Neuron (in vitro differentiated cells): Measurements from ENCODE around the gene LGR6.

Experiments used
- H2AFZ ChIP-seq: one replicate; pipeline ENCODE4 v1.6.1; 2013; ENCODE audit warnings: low read depth, mild to moderate bottlenecking, inconsistent platforms, low read length, moderate library complexity
- H3K27me3 ChIP-seq: one replicate; pipeline ENCODE4 v1.6.1; 2013; ENCODE audit warnings: low read length; ENCODE audit not compliant: insufficient read depth
- H3K36me3 ChIP-seq: one replicate; pipeline ENCODE4 v1.6.1; 2013; ENCODE audit warnings: low read length; ENCODE audit not compliant: insufficient read depth
- H3K4me1 ChIP-seq: one replicate; pipeline ENCODE4 v1.6.1; 2013; ENCODE audit warnings: low read length; ENCODE audit not compliant: insufficient read depth
- H3K4me3 ChIP-seq: 2 replicates; pipeline ENCODE4 v1.5.1; 2013; ENCODE audit warnings: mild to moderate bottlenecking, low read length, moderate library complexity
- H3K9me3 ChIP-seq: one replicate; pipeline ENCODE4 v1.6.1; 2013; ENCODE audit warnings: low read length

Gene LGR6

GRCh38 chr1:202288177-202288576 is 94.6 kb downstream of the LGR6 start:
- H3K27me3 ChIP-seq, result peaks cover 3% of the 10 kb centered on the region
- H3K36me3 ChIP-seq, result no peaks in the 10 kb centered on the region
- H2AFZ ChIP-seq, result no peak overlapping the region
- H3K4me1 ChIP-seq, result peaks cover 7% of the 10 kb centered on the region
- no peaks in the 10 kb centered on the region for H3K9me3 ChIP-seq
- no peak overlapping the region for H3K4me3 ChIP-seq

- H2AFZ ChIP-seq, result no peak overlapping the region
- H3K9me3 ChIP-seq, result no peaks in the 10 kb centered on the region
- no peaks in the 10 kb centered on the region for H3K27me3 ChIP-seq
- peaks cover 7% of the 10 kb centered on the region for H3K4me1 ChIP-seq
- H3K4me3 ChIP-seq, result no peak overlapping the region
- H3K36me3 ChIP-seq, result no peaks in the 10 kb centered on the region
Measured at GRCh38 chr1:202289009-202289408, 95.4 kb downstream of the LGR6 start.

GRCh38 chr1:202291001-202291400 is 97.4 kb downstream of the LGR6 start:
- peaks cover 6% of the 10 kb centered on the region for H3K27me3 ChIP-seq
- H3K36me3 ChIP-seq, result no peaks in the 10 kb centered on the region
- H3K4me3 ChIP-seq, result no peak overlapping the region
- no peak overlapping the region for H2AFZ ChIP-seq
- peaks cover 7% of the 10 kb centered on the region for H3K4me1 ChIP-seq
- no peaks in the 10 kb centered on the region for H3K9me3 ChIP-seq

DNA sequence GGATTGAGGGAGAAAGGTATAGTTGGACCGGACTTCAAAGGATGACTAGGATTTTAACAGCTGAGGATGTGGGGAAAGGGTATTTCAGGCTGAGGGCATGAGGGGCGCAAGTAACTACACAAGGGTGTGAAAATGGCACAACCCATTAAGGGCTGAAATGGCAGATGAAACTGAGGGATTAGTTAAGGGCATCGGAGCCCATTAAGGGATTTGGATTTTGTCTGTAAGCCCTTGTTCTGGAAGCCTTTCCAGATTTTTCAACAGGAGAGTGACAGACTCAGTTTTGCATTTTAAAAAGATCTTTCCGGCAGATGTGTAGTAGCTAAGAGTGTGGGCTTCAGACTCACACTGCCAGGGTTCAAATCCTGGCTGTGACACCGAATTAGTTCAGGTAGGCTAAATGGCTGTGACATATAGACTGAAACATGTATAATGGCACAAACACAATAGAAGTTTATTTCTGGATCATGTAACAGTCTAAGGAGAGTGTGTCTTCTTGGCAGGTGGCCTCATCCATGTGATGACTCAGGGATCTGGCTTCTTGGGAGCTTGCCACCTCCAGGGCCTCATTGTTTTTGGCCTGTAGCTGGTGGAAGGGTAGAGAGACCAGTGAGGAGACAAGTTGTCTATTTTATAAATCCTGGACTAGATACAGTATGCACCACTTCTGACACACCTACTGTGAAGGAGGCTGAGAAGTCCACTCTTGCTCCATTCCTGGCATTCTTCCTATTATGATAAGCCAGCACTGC is 98.5 kb downstream of the LGR6 start:
- Histone ChIP-seq H3K4me1 (no peaks in the 10 kb centered on the region), H3K4me3 (no peak overlapping the region), H3K36me3 (no peaks in the 10 kb centered on the region), H3K27me3 (peaks cover 12% of the 10 kb centered on the region), H2AFZ (no peak overlapping the region), H3K9me3 (no peaks in the 10 kb centered on the region)

DNA sequence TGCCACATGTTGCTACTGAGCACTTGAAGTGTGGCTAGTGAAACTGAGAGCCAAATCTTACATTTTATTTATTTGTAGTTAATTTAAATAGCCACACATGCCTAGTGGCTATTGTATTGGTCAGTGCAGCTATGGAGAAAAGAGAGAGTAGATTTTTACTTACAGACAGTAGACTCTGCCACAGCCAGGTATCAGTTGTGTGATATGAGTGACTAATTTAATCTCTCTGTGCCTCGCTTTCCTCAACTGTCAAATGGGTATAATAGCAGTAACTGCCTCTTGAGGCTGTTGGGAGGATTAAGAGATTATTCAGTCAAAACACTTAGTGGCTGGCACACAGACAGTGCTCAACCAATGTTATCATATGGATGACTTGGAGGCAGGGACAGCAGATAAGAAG is 99.2 kb downstream of the LGR6 start:
- Histone ChIP-seq H3K36me3 (no peaks in the 10 kb centered on the region), H3K4me3 (no peak overlapping the region), H3K9me3 (no peaks in the 10 kb centered on the region), H3K27me3 (peaks cover 15% of the 10 kb centered on the region), H2AFZ (no peak overlapping the region), H3K4me1 (no peaks in the 10 kb centered on the region)

- no peaks in the 10 kb centered on the region for H3K36me3 ChIP-seq
- no peaks in the 10 kb centered on the region for H3K4me1 ChIP-seq
- no peak overlapping the region for H3K4me3 ChIP-seq
- no peaks in the 10 kb centered on the region for H3K9me3 ChIP-seq
- no peak overlapping the region for H2AFZ ChIP-seq
- peaks cover 20% of the 10 kb centered on the region for H3K27me3 ChIP-seq
Measured at GRCh38 chr1:202293569-202293968, 100.0 kb downstream of the LGR6 start.

GRCh38 chr1:202302166-202302565 is 108.6 kb downstream of the LGR6 start:
- Histone ChIP-seq H3K9me3 (no peaks in the 10 kb centered on the region), H3K4me1 (no peaks in the 10 kb centered on the region), H2AFZ (no peak overlapping the region), H3K27me3 (peaks cover 36% of the 10 kb centered on the region), H3K4me3 (no peak overlapping the region), H3K36me3 (no peaks in the 10 kb centered on the region)

DNA sequence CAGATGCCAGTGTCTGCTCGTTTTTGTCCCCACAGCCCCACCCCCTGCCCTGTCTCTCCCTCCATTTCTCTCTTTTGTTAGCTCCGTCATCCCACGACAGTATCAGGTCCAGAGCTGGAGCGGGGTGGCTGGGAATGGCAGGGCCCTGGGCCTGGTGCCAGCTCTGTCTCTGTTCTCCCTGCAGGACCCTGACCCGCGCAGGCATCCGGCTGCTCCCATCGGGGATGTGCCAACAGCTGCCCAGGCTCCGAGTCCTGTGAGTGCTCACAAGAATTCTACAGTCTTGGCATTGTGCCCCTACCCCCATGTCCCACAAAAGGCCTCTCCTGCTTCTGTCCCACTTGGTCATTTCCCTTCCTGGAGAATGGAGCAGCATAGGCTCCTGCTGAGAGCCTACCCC is 110.8 kb downstream of the LGR6 start:
- Histone ChIP-seq H3K9me3 (no peaks in the 10 kb centered on the region), H3K27me3 (peaks cover 40% of the 10 kb centered on the region), H3K36me3 (no peaks in the 10 kb centered on the region), H2AFZ (no peak overlapping the region), H3K4me3 (no peak overlapping the region), H3K4me1 (no peaks in the 10 kb centered on the region)

DNA sequence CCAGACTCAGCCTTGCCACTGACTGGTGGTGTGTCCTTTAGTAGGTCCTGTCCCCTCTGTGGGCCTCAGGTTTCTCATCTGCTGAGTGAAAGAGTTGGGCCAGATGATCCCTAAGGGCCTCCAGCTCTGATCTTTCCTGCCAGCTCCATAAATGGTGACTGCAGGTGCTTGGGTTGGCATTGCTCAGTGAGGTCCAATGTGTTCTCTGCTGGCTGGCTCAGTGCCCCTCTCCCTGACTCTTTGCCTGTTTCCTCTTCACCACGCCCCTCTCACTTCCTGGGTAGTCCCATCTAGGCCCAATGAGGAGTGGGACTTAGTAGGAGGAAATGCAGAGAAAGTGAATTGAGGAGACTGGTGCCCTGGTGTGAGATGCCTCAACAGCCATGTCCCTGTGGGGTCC is 111.6 kb downstream of the LGR6 start:
- Histone ChIP-seq H3K4me3 (no peak overlapping the region), H3K4me1 (no peaks in the 10 kb centered on the region), H3K36me3 (no peaks in the 10 kb centered on the region), H3K27me3 (peaks cover 40% of the 10 kb centered on the region), H3K9me3 (no peaks in the 10 kb centered on the region), H2AFZ (no peak overlapping the region)

DNA sequence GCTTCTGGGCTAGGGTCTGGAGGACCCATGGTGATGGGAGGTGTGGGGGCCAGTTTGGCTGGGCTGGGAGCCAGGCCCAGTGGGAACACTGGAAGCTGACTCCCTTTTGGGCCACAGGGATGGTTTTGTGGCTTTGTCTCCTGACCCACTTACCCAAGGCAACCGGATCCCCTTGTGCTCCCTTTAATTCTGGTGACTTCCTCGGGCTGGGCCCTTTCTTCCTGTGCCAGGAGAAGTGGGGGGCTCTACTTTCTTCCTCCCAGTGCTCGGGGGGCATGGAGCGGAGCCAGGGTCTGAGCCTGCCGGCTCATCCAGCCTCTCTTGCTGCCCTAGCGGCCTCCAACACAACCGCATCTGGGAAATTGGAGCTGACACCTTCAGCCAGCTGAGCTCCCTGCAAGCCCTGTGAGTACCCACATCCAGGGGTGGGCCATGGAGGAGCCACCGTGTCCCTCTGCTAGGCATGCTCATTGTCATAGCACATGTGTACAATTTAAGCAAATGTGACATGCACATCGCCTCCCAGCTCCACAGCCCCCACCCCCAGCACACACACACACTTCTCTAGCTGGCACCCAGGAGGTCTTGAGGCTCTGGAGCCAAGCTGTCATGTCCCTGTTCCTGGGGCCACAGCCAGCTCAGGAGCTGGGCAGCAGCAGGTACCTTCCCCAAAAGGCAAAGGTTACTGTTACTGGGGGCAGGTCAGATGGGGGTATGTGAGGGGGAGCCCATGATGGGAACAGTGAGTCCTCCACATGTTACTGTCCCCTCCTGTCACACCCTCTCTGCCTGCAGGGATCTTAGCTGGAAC is 113.1 kb downstream of the LGR6 start:
- Histone ChIP-seq H3K36me3 (no peaks in the 10 kb centered on the region), H3K4me1 (no peaks in the 10 kb centered on the region), H3K27me3 (peaks cover 32% of the 10 kb centered on the region), H3K4me3 (no peak overlapping the region), H2AFZ (no peak overlapping the region), H3K9me3 (no peaks in the 10 kb centered on the region)

DNA sequence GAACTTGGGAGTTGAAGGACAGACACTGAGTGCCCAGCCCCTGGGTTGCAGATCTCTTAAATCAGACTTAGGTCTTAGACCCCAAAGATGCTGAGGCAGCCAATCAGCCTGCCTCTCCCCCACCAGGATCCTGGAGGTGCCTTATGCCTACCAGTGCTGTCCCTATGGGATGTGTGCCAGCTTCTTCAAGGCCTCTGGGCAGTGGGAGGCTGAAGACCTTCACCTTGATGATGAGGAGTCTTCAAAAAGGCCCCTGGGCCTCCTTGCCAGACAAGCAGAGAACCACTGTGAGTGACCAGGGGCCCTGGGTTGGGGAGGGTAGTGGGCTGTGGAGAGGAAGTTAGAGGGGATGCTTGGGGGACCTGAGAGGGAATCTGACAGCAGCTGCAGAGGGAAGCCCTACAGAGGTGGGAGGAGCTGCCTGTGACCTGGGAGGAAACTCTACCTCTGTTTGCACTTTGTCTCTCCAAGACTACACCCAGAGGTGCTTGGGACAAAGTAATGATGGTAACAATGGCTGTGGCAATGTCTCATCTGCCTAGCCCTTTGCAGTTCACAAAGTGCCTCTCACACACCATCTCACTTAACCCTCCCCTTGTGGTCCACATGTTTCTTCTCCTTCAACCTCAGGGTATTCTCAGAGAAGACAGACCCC is 116.6 kb downstream of the LGR6 start:
- Histone ChIP-seq H3K4me1 (no peaks in the 10 kb centered on the region), H3K36me3 (no peaks in the 10 kb centered on the region), H2AFZ (no peak overlapping the region), H3K9me3 (no peaks in the 10 kb centered on the region), H3K4me3 (no peak overlapping the region), H3K27me3 (peaks cover 28% of the 10 kb centered on the region)

DNA sequence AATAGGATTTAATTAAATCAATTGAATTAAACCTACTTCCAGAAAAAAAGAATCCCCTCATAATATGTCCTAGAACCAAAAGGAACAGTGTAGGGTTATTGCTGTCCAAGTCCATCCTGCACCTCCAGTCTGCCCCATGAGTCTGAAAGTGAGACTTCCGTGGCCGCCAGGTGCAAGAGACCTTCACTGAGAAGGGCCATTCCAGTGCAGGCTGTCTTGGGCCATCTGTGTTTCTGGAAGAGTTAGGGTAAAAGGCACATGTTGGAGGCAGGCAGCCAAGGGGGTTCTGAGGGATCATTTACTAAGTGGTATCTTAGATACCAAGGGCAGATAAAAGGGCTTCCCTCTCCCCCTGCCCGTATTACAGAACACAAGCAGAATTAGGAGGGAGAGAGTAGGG is 117.1 kb downstream of the LGR6 start:
- Histone ChIP-seq H2AFZ (no peak overlapping the region), H3K27me3 (peaks cover 23% of the 10 kb centered on the region), H3K9me3 (no peaks in the 10 kb centered on the region)

More for the DNA sequence above, 117.1 kb downstream of the LGR6 start:
- Histone ChIP-seq H3K4me3 (no peak overlapping the region), H3K4me1 (no peaks in the 10 kb centered on the region), H3K36me3 (no peaks in the 10 kb centered on the region)
